Esophagus squamous epithelium (tissue), 4 donors: Measurements from ENCODE around the gene PTPRN2.
"Not testable (repeated sequence)": the region's sequence is repeated elsewhere in the genome, so short reads cannot be mapped to it uniquely, and the experiment has no call there.

ENCODE experiments used
- POLR2A ChIP-seq, 4 donors: fragments of 450-650 bp; IDR thresholded peaks; one replicate each; pipeline ENCODE4 v1.6.1; 2017; ENCODE audit warnings: antibody characterized with exemption in 4 of 4, mild to moderate bottlenecking in 4 of 4, moderate library complexity in 3 of 4
- TF ChIP-seq, protein P1 (sequence below), 6 experiments: fragments of 450-650 bp in 4 of 6; fragments of 200-600 bp in 2 of 6; sonication (generic) in 2 of 6; IDR thresholded peaks; one replicate each; pipeline ENCODE4 v1.5.1; 2016 to 2019; ENCODE audit warnings: antibody characterized with exemption in 6 of 6, mild to moderate bottlenecking in 4 of 6, moderate library complexity in 4 of 6

DNA sequence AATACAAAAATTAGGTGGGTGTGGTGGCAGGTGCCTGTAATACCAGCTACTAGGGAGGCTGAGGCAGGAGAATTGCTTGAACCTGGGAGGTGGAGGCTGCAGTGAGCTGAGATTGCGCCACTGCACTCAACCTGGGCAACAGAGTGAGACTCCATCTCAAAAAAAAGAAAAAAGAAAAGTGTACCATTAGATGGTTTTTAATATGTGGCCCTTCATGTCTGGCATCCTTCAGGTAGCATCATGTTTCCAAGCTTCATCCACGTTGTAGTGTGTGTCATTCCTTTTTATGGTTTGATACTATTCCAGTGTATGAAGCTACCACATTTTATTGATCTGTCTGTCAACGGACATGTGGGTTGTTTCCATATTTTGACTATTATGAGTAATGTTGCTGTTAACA lies 1097.8 kb downstream of the PTPRN2 start:
- not testable (repeated sequence) for TF ChIP-seq POLR2A (IDR thresholded peaks at IDR 0.05)
- TF ChIP-seq, protein P1, sequence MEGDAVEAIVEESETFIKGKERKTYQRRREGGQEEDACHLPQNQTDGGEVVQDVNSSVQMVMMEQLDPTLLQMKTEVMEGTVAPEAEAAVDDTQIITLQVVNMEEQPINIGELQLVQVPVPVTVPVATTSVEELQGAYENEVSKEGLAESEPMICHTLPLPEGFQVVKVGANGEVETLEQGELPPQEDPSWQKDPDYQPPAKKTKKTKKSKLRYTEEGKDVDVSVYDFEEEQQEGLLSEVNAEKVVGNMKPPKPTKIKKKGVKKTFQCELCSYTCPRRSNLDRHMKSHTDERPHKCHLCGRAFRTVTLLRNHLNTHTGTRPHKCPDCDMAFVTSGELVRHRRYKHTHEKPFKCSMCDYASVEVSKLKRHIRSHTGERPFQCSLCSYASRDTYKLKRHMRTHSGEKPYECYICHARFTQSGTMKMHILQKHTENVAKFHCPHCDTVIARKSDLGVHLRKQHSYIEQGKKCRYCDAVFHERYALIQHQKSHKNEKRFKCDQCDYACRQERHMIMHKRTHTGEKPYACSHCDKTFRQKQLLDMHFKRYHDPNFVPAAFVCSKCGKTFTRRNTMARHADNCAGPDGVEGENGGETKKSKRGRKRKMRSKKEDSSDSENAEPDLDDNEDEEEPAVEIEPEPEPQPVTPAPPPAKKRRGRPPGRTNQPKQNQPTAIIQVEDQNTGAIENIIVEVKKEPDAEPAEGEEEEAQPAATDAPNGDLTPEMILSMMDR (IDR thresholded peaks at IDR 0.05) = not testable (repeated sequence)
